KMS-11 (cell line): ENCODE results near the gene DOC2B.
"Not testable (repeated sequence)": the region's sequence is repeated elsewhere in the genome, so short reads cannot be mapped to it uniquely, and the experiment has no call there.

Experiments
- H2AFZ ChIP-seq: fragments of 200-600 bp; sonication (generic); 2 replicates; pipeline ENCODE4 v1.6.1; 2016; ENCODE audit warnings: antibody characterized with exemption, mixed run types, low read depth
- H3K27ac ChIP-seq: fragments of 200-600 bp; sonication (generic); 2 replicates; pipeline ENCODE4 v1.6.1; 2016; ENCODE audit warnings: mild to moderate bottlenecking, mixed run types
- H3K27me3 ChIP-seq: fragments of 200-600 bp; sonication (generic); 2 replicates; pipeline ENCODE4 v1.6.1; 2017; ENCODE audit warnings: mild to moderate bottlenecking, low read depth, mixed run types, moderate library complexity; ENCODE audit not compliant: insufficient read depth
- H3K36me3 ChIP-seq: fragments of 200-600 bp; sonication (generic); 2 replicates; pipeline ENCODE4 v1.6.1; 2017; ENCODE audit warnings: mild to moderate bottlenecking, mixed run types; ENCODE audit not compliant: insufficient read depth
- H3K4me1 ChIP-seq: fragments of 200-600 bp; sonication (generic); 2 replicates; pipeline ENCODE4 v1.6.1; 2016; ENCODE audit warnings: mild to moderate bottlenecking, low read depth, mixed run types; ENCODE audit not compliant: poor library complexity, severe bottlenecking
- H3K4me2 ChIP-seq: fragments of 200-600 bp; sonication (generic); 2 replicates; pipeline ENCODE4 v1.7.0; 2016; ENCODE audit warnings: mild to moderate bottlenecking, mixed run types
- H3K4me3 ChIP-seq: fragments of 200-600 bp; sonication (generic); IDR thresholded peaks from 2 replicates; pipeline ENCODE4 v1.6.1; 2017; ENCODE audit warnings: low read depth, low read length, mixed read lengths; ENCODE audit not compliant: insufficient read depth
- H3K79me2 ChIP-seq: fragments of 200-600 bp; sonication (generic); 2 replicates; pipeline ENCODE4 v1.6.1; 2016; ENCODE audit warnings: low read depth, mixed run types; ENCODE audit not compliant: insufficient read depth
- H3K9ac ChIP-seq: fragments of 200-600 bp; sonication (generic); 2 replicates; pipeline ENCODE4 v1.6.1; 2016; ENCODE audit warnings: mild to moderate bottlenecking, mixed run types
- H4K20me1 ChIP-seq: fragments of 200-600 bp; sonication (generic); 2 replicates; pipeline ENCODE4 v1.6.1; 2016; ENCODE audit warnings: mild to moderate bottlenecking, mixed run types; ENCODE audit not compliant: insufficient read depth
- TF ChIP-seq, protein P1 (sequence below): fragments of 200-600 bp; sonication (generic); conservative IDR thresholded peaks from 2 replicates; pipeline ENCODE4 v1.6.1; 2017; ENCODE audit warnings: low read depth, mild to moderate bottlenecking, antibody characterized with exemption, low read length, moderate library complexity, mixed read lengths

DOC2B gene

DNA sequence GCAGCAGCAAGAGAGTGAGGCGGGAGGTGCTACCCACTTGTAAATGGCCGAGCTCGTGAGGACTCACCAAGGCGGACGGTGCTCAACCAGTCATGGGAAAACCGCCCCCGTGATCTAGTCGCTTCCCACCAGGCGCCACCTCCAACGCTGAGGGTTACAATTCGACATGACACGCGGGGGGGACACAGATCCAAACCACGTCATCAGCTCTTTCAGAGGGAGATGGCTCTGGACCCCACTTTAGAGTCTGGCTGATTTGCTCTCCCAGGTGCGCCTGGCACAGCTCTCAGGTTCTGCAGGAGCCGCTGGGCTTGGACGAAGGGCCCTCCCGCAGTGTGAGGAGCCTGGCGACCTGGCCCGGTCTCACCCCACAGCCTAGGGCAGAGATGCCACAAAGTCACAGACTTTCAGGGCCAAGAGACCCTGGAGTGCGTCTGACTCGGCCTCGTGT lies 21.1 kb upstream of the DOC2B start:
- TF ChIP-seq, protein P1, sequence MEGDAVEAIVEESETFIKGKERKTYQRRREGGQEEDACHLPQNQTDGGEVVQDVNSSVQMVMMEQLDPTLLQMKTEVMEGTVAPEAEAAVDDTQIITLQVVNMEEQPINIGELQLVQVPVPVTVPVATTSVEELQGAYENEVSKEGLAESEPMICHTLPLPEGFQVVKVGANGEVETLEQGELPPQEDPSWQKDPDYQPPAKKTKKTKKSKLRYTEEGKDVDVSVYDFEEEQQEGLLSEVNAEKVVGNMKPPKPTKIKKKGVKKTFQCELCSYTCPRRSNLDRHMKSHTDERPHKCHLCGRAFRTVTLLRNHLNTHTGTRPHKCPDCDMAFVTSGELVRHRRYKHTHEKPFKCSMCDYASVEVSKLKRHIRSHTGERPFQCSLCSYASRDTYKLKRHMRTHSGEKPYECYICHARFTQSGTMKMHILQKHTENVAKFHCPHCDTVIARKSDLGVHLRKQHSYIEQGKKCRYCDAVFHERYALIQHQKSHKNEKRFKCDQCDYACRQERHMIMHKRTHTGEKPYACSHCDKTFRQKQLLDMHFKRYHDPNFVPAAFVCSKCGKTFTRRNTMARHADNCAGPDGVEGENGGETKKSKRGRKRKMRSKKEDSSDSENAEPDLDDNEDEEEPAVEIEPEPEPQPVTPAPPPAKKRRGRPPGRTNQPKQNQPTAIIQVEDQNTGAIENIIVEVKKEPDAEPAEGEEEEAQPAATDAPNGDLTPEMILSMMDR: no peak
- Histone ChIP-seq H3K27me3 (peaks cover 20% of the 10 kb centered on the region), H3K4me1 (no peaks in the 10 kb centered on the region), H3K36me3 (no peaks in the 10 kb centered on the region), H2AFZ (no peak overlapping the region), H3K79me2 (no peaks in the 10 kb centered on the region), H3K9ac (no peak overlapping the region), H3K27ac (no peak overlapping the region), H3K4me3 (no peak overlapping the region), H4K20me1 (no peaks in the 10 kb centered on the region), H3K4me2 (no peak overlapping the region)

DNA sequence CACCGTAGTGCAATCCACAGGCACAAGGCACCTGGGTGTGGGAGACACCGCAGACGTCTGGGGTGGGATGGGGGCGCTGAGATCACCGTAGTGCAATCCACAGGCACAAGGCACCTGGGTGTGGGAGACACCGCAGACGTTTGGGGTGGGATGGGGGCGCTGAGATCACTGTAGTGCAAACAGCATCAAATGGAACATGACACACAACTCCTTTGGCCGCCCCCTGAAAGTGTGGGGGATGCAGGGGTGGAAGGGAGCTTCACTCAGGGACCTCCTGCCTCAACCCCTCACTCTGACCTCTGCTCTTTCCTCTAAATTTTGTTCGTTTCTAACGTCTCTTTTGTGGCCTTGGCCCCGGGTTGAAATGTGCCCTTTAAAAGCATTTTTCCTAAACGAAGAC lies 20.3 kb upstream of the DOC2B start:
- H3K27me3 ChIP-seq: peaks cover 26% of the 10 kb centered on the region
- H3K27ac ChIP-seq, H3K4me1 ChIP-seq: not testable (repeated sequence)

DNA sequence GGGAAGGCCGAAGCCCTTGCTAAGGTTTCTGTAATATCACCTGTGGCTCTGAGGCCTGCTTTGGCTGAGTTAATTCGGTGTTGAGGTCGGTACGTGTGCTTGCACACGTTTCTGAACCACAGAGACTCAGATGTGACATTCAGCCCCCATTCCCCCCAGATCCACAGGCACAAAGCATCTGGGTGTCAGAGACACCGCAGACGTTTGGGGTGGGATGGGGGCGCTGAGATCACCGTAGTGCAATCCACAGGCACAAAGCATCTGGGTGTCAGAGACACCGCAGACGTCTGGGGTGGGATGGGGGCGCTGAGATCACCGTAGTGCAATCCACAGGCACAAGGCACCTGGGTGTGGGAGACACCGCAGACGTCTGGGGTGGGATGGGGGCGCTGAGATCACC lies 19.8 kb upstream of the DOC2B start:
- H3K27me3 ChIP-seq: peaks cover 30% of the 10 kb centered on the region
- not testable (repeated sequence) for H3K9ac ChIP-seq, H3K79me2 ChIP-seq, H3K27ac ChIP-seq, H3K36me3 ChIP-seq, H3K4me1 ChIP-seq, H3K4me3 ChIP-seq, H3K4me2 ChIP-seq, H4K20me1 ChIP-seq, H2AFZ ChIP-seq

More for the DNA sequence above, 20.3 kb upstream of the DOC2B start:
- H3K4me3 ChIP-seq, H2AFZ ChIP-seq, H3K79me2 ChIP-seq, H3K4me2 ChIP-seq, H4K20me1 ChIP-seq, H3K36me3 ChIP-seq, H3K9ac ChIP-seq: not testable (repeated sequence)

DNA sequence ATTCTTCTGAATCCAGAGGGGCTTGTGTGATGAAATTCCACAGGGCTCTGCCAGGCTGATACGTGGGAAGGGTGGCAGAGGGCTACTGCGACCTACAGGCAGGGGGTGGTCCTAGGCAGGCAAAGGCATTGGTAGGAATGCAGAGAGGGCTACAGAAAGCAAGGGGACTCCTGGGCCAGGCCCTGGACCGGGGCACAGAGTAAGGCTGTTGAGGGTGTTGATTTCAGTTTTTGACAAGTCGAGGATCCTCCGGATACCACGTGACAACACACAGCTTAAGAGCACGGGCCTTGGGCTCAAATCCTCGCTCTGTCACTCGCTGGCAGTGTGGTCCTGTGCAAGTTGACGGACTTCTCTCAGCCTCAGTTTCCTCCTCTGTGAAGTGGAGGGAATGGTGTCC lies 19.1 kb upstream of the DOC2B start:
- no peaks in the 10 kb centered on the region for H4K20me1 ChIP-seq
- H3K4me3 ChIP-seq: no peak overlapping the region
- no peak overlapping the region for H2AFZ ChIP-seq
- no peaks in the 10 kb centered on the region for H3K36me3 ChIP-seq
- H3K27ac ChIP-seq: no peak overlapping the region
- H3K4me2 ChIP-seq: no peak overlapping the region
- H3K79me2 ChIP-seq: no peaks in the 10 kb centered on the region
- H3K9ac ChIP-seq: no peak overlapping the region
- H3K4me1 ChIP-seq: no peaks in the 10 kb centered on the region
- peaks cover 36% of the 10 kb centered on the region for H3K27me3 ChIP-seq
- TF ChIP-seq, protein P1: no peak

DNA sequence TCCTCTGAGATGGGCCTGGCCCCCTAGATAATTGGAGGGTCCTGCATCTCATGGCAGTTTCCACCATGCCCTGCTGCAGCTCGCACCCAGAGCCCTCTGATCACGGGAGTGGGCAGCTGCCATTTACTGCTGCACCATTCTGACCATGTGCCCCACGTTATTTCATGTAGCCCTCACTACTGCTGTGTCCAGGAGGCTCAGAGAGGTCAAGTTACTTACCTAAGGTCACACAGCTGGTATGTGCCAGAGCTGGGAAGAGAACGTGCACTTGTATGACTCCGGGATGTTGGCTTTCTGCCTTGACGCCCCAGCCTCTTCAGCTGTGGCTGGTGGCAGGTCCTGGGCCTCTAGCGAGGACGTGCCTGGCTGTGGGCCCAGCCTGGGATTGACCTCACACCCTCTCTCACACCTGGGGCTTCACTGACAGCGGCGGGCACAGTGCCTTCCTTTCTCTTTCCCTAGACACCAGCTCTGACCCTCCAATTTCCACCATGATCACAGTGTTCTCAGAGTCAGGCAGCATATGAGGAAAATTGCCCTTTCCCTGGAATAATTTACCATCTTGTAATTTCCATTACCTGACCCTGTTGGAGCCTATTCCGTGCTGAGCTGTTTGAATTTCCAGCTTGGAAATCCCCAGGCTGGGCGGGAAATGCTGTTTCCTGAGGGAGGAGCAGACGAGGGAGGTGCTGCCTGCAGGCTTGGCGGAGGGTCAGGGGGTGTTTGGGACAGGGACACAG lies 18.5 kb upstream of the DOC2B start:
- Histone ChIP-seq H3K4me3 (no peak overlapping the region), H3K79me2 (no peaks in the 10 kb centered on the region), H3K27ac (no peak overlapping the region), H4K20me1 (no peaks in the 10 kb centered on the region), H2AFZ (no peak overlapping the region), H3K4me1 (no peaks in the 10 kb centered on the region), H3K9ac (no peak overlapping the region), H3K36me3 (no peaks in the 10 kb centered on the region), H3K4me2 (no peak overlapping the region), H3K27me3 (peaks cover 39% of the 10 kb centered on the region)
- TF ChIP-seq, protein P1: no peak
